22Rv1 (cell line): Measurements from ENCODE around the gene AGRN.

Experiments used
- ZFX ChIP-seq: fragments of 450-650 bp; IDR thresholded peaks from 2 replicates; pipeline ENCODE4 v1.6.1; 2017; ENCODE audit warnings: antibody characterized with exemption, borderline replicate concordance
- TF ChIP-seq, protein P1 (sequence below): fragments of 450-650 bp; IDR thresholded peaks from 2 replicates; pipeline ENCODE4 v1.5.1; 2017; ENCODE audit warnings: mild to moderate bottlenecking

DNA sequence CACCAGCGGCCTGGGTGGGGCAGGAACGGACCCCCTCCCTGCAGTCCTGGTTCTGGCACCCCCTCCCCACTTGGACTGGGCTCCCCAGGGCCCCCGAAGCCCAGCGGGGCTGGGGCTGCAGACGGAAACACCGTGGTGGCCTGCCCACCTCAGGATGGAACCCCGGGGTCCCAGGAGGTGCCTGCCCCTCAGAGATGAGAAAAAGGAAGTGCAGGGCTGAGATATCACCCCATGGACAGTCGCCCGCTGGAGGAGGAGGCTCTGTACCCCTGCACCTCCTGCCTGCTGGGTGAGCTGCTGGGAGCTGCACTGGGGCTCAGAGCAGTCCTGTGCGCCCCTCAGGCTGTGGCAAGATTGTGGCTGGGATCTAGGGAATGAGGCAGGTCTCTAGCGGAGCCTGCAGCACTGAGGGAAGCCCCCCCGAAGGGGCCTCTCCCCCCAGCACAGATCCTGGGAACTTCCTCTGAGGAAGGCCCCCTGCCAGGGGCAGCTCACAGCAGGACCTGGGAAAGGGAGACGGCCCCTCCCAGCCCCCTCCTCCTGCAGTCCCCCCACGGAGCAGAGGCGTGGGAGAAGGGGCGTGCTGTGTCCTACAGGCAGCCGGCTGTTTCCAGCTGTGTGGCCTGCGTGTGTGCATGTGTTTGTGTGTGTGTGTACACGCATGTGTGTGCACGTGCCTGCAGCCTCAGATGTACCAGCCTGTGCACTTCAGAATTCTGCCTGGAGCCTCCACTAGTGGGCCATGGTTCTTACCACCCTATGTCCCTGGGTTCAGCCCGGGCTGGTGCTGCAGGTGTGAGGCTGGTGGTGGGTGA lies 6.9 kb downstream of the AGRN start:
- TF ChIP-seq, protein P1, sequence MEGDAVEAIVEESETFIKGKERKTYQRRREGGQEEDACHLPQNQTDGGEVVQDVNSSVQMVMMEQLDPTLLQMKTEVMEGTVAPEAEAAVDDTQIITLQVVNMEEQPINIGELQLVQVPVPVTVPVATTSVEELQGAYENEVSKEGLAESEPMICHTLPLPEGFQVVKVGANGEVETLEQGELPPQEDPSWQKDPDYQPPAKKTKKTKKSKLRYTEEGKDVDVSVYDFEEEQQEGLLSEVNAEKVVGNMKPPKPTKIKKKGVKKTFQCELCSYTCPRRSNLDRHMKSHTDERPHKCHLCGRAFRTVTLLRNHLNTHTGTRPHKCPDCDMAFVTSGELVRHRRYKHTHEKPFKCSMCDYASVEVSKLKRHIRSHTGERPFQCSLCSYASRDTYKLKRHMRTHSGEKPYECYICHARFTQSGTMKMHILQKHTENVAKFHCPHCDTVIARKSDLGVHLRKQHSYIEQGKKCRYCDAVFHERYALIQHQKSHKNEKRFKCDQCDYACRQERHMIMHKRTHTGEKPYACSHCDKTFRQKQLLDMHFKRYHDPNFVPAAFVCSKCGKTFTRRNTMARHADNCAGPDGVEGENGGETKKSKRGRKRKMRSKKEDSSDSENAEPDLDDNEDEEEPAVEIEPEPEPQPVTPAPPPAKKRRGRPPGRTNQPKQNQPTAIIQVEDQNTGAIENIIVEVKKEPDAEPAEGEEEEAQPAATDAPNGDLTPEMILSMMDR = no peak
- TF ChIP-seq ZFX = no peak
